HUES6 (cell line): ENCODE results near the gene BAIAP2.
A peak's percentile ranks its signal among the peaks of the same experiment; 100 is the strongest.

ENCODE experiments used
- H3K27ac ChIP-seq: 2 replicates; pipeline ENCODE4 v1.7.0; 2013; ENCODE audit warnings: low read depth, mild to moderate bottlenecking, low read length, inconsistent platforms
- H3K27me3 ChIP-seq: 2 replicates; pipeline ENCODE4 v1.6.1; 2013; ENCODE audit warnings: low read length; ENCODE audit not compliant: control insufficient read depth, insufficient read depth
- H3K36me3 ChIP-seq: 2 replicates; pipeline ENCODE4 v1.6.1; 2013; ENCODE audit warnings: low read length; ENCODE audit not compliant: control insufficient read depth, insufficient read depth
- H3K4me1 ChIP-seq: 2 replicates; pipeline ENCODE4 v1.6.1; 2013; ENCODE audit warnings: low read length; ENCODE audit not compliant: control insufficient read depth, insufficient read depth
- H3K4me3 ChIP-seq: 2 replicates; pipeline ENCODE4 v1.5.1; 2013; ENCODE audit warnings: low read depth, low read length
- H3K9ac ChIP-seq: one replicate; pipeline ENCODE4 v1.6.1; 2013; ENCODE audit warnings: mild to moderate bottlenecking, low read length
- H3K9me3 ChIP-seq: 2 replicates; pipeline ENCODE4 v1.6.1; 2013; ENCODE audit warnings: low read depth, low read length; ENCODE audit not compliant: control insufficient read depth, insufficient read depth

BAIAP2 gene

DNA sequence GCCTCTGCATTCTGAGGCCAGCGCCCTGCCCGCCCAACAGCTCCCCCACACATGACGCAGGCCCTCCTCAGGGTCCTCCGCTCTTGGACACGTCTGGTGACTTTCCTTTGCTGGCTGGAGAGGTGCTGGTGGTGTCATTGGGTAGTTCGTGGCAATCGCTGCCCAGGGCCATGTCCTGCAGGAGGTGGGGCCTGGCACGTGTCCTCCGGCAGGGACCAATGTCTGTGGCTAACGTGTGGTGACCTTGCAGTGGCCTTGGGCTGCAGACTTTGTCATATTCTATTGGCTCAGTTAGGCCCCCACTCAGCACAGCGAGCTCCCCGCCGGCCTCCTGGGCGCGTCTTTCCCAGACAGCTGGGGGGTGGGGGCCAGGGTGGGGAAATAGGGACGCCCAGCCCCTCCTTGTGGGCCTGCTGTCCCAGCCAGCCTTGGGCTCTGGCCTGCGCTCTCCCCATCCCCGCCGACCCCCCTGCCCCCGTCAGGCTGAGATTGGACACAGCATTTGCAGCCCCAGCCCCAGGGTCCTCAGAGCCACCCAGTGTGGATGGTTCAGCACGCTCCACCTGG, 78.3 kb downstream of the BAIAP2 start:
- H3K9ac ChIP-seq: no peak overlapping the region
- H3K9me3 ChIP-seq: no peaks in the 10 kb centered on the region
- no peaks in the 10 kb centered on the region for H3K27me3 ChIP-seq
- no peak overlapping the region for H3K4me3 ChIP-seq
- H3K36me3 ChIP-seq: no peaks in the 10 kb centered on the region
- H3K27ac ChIP-seq: no peak overlapping the region
- H3K4me1 ChIP-seq: no peaks in the 10 kb centered on the region; the same call in 1 of the 2 replicates

- Histone ChIP-seq H3K27ac (no peak overlapping the region), H3K27me3 (no peaks in the 10 kb centered on the region)
These were observed 79.6 kb downstream of the BAIAP2 start for GRCh38 chr17:81114351-81115093.

DNA sequence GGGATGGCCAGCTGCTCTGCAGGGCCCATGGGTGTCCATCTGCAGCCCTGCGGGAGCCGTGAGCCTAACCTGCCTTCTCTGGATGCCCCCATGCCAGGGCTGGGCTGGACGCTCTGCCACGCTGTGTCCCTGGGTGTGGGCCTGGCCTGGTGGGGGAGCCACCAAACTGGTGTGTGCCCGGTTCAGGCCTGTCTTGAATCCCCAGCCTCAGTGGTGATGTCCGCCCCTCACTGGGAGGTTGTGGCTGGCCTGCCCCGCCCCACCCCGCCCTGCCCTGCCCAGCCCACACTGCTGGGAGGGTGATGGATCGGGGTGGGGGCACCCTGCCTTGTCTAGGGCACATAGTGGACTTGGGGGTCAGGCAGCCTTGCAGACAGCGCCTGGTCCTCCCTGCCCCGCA, 80.3 kb downstream of the BAIAP2 start:
- H3K9me3 ChIP-seq: no peaks in the 10 kb centered on the region
- no peak overlapping the region for H3K27ac ChIP-seq
- no peaks in the 10 kb centered on the region; the same call in 1 of the 2 replicates for H3K4me1 ChIP-seq
- H3K9ac ChIP-seq: no peak overlapping the region
- H3K27me3 ChIP-seq: no peaks in the 10 kb centered on the region
- H3K36me3 ChIP-seq: no peaks in the 10 kb centered on the region
- H3K4me3 ChIP-seq: no peak overlapping the region

More at GRCh38 chr17:81114351-81115093, 79.6 kb downstream of the BAIAP2 start:
- Histone ChIP-seq H3K9me3 (no peaks in the 10 kb centered on the region), H3K4me3 (no peak overlapping the region), H3K9ac (no peak overlapping the region), H3K36me3 (no peaks in the 10 kb centered on the region), H3K4me1 (no peaks in the 10 kb centered on the region; the same call in 1 of the 2 replicates)

GRCh38 chr17:81115749-81116464, 81.0 kb downstream of the BAIAP2 start:
- no peak overlapping the region for H3K4me3 ChIP-seq
- no peaks in the 10 kb centered on the region for H3K36me3 ChIP-seq
- no peaks in the 10 kb centered on the region; the same call in 1 of the 2 replicates for H3K4me1 ChIP-seq
- H3K27ac ChIP-seq: no peak overlapping the region
- H3K9ac ChIP-seq: no peak overlapping the region
- H3K27me3 ChIP-seq: no peaks in the 10 kb centered on the region
- no peaks in the 10 kb centered on the region for H3K9me3 ChIP-seq

DNA sequence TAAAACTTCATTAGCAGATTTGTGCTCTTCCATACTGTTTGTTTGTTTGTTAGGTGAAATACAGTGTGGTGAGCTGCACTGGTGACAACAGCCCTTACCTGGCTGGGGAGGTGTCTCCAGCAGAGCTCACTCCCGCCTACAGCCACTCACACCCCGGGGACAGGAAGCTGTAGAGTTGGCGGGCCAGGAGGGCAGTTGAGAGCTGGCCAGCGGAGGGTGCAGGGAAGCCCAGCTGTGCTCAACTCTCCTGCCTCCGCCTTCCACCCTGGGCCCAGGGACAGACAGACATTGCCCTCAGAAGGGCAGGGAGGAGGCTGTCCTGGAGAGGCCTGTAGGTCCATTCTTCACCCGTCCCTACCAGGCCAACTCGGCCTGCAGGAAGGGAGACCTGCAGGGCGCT, 81.8 kb downstream of the BAIAP2 start:
- no peak overlapping the region for H3K9ac ChIP-seq
- no peaks in the 10 kb centered on the region for H3K9me3 ChIP-seq
- H3K4me3 ChIP-seq: no peak overlapping the region
- no peaks in the 10 kb centered on the region for H3K27me3 ChIP-seq
- no peaks in the 10 kb centered on the region for H3K36me3 ChIP-seq
- H3K4me1 ChIP-seq: no peaks in the 10 kb centered on the region; the same call in 1 of the 2 replicates
- H3K27ac ChIP-seq: no peak overlapping the region

- Histone ChIP-seq H3K27me3 (no peaks in the 10 kb centered on the region), H3K9ac (no peak overlapping the region), H3K4me1 (no peaks in the 10 kb centered on the region; the same call in 1 of the 2 replicates), H3K9me3 (no peaks in the 10 kb centered on the region), H3K36me3 (no peaks in the 10 kb centered on the region), H3K27ac (no peak overlapping the region), H3K4me3 (no peak overlapping the region)
These were observed 82.8 kb downstream of the BAIAP2 start for GRCh38 chr17:81117672-81118198.

GRCh38 chr17:81118308-81119221, 83.6 kb downstream of the BAIAP2 start:
- H3K9ac ChIP-seq: no peak overlapping the region
- no peaks in the 10 kb centered on the region for H3K9me3 ChIP-seq
- H3K4me3 ChIP-seq: peak overlapping the region; percentile 67
- H3K4me1 ChIP-seq: no peaks in the 10 kb centered on the region; the same call in 1 of the 2 replicates
- H3K27ac ChIP-seq: no peak overlapping the region
- no peaks in the 10 kb centered on the region for H3K36me3 ChIP-seq
- H3K27me3 ChIP-seq: no peaks in the 10 kb centered on the region

DNA sequence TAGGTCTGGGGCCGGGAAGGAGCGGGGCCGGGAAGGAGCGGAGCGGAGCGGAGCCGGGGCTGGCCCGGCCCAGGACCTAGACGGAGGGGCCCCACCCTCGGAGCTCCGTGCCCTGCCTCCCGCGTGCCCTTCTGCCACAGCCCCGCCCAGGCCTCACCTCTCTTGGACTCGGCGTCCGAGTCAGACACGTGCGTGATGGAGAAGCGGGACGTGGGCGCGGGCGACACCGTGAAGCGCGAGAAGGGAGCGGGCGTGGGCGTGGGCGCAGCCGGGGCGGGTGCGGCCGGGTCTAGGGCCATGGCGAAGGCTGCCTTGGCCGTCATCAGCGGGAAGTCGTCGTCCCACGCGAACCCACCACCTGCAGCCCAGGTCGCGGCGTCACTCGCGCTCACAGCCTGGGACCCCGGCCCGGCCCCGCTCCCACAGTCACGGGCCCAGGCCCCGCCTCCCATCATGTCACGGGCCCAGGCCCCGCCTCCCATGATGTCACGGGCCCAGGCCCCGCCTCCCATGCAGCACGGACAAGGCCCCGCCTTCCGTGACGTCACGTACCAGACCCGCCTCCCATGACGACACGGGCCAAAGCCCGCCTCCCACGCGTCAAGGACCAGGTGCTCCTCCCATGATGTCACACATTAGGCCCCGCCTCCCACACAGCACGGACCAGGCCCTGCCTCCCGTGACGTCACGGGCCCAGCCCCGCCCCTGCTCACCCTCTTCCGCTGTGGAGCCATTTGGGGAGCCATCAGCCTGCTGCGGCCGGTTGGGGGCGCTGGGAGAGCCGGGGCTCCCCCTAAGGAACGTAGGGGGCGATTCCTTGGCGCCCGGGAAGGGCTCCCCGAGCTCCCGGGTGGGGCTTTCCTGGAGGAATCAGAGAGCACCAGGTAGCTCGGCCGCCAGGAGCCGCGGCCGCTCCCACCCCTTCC, 84.5 kb downstream of the BAIAP2 start:
- Histone ChIP-seq H3K27me3 (no peaks in the 10 kb centered on the region), H3K9me3 (no peaks in the 10 kb centered on the region), H3K27ac (no peak overlapping the region), H3K4me1 (no peaks in the 10 kb centered on the region; the same call in 1 of the 2 replicates), H3K36me3 (no peaks in the 10 kb centered on the region), H3K4me3 (peak overlapping the region; percentile 67), H3K9ac (no peak overlapping the region)

DNA sequence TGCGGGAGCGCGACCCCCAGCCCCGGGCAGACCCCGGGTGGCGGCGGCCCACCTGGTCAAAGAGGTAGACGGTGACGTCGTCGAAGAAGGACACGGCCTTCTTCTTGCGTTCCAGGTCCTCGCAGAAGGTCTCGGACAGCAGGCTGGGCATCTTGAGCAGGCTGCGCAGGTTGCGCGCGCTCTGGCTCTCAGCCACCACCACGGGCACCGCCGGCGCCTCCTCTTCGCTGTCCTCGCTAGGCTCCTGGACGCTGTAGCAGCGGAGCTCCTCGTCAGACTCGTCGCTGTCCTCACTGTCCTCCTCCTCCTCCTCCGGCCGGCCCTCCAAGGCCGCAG, 85.2 kb downstream of the BAIAP2 start:
- Histone ChIP-seq H3K27ac (peak overlapping the region; percentile 55; the same call in 1 of the 2 replicates), H3K27me3 (no peaks in the 10 kb centered on the region), H3K9me3 (no peaks in the 10 kb centered on the region), H3K9ac (no peak overlapping the region), H3K36me3 (no peaks in the 10 kb centered on the region), H3K4me3 (no peak overlapping the region; the same call in 1 of the 2 replicates), H3K4me1 (no peaks in the 10 kb centered on the region; the same call in 1 of the 2 replicates)
